CD4-positive, alpha-beta T cell treated with Interleukin-6 at 100 ng/mL for 8 hours (primary cell): ENCODE results near the gene IL3RA.
"Not testable (repeated sequence)": the region's sequence is repeated elsewhere in the genome, so short reads cannot be mapped to it uniquely, and the experiment has no call there.

Source experiments
- DNase-seq: peaks from one replicate; pipeline ENCODE4 v3.0.0-alpha.2; 2020; ENCODE audit warnings: mixed read lengths, low spot score

IL3RA gene

GRCh38 chrX:1400049-1400448, 63.5 kb downstream of the IL3RA start:
- DNase-seq, result no peak

- DNase-seq, result no peak
Observed at GRCh38 chrX:1400742-1401471, 64.3 kb downstream of the IL3RA start.

GRCh38 chrX:1401611-1402430, 65.2 kb downstream of the IL3RA start:
- DNase-seq, result no peak

- DNase-seq, result no peak
Observed at GRCh38 chrX:1403228-1403627, 66.6 kb downstream of the IL3RA start.

- DNase-seq, result not testable (repeated sequence)
Observed at GRCh38 chrX:1403867-1404266, 67.3 kb downstream of the IL3RA start.

GRCh38 chrX:1405769-1406168, 69.2 kb downstream of the IL3RA start:
- not testable (repeated sequence) for DNase-seq

- DNase-seq, result no peak
Observed at GRCh38 chrX:1407035-1407434, 70.5 kb downstream of the IL3RA start.

GRCh38 chrX:1411326-1411725, 74.7 kb downstream of the IL3RA start:
- DNase-seq, result no peak

GRCh38 chrX:1412551-1413161, 76.1 kb downstream of the IL3RA start:
- no peak for DNase-seq

GRCh38 chrX:1416327-1416784, 79.8 kb downstream of the IL3RA start:
- no peak for DNase-seq

GRCh38 chrX:1416965-1417760, 80.6 kb downstream of the IL3RA start:
- no peak for DNase-seq

- no peak for DNase-seq
Observed at GRCh38 chrX:1417921-1418771, 81.6 kb downstream of the IL3RA start.

GRCh38 chrX:1418901-1419544, 82.4 kb downstream of the IL3RA start:
- DNase-seq, result no peak

- DNase-seq, result no peak
Observed at GRCh38 chrX:1419545-1420355, 83.2 kb downstream of the IL3RA start.

- no peak for DNase-seq
Observed at GRCh38 chrX:1420371-1420770, 83.8 kb downstream of the IL3RA start.

GRCh38 chrX:1421433-1422134, 85.0 kb downstream of the IL3RA start:
- no peak for DNase-seq

GRCh38 chrX:1422135-1422465, 85.5 kb downstream of the IL3RA start:
- DNase-seq, result no peak

GRCh38 chrX:1423215-1423614, 86.6 kb downstream of the IL3RA start:
- DNase-seq, result no peak

- DNase-seq, result no peak
Observed at GRCh38 chrX:1424147-1424851, 87.7 kb downstream of the IL3RA start.
